ENCODE measurements around the gene RAI1. TPM values are rescaled to one million over a fixed set of nuclear protein-coding genes. Genes with fewer than 3 reads are reported as not detected.
"Not testable (repeated sequence)": the region's sequence is repeated elsewhere in the genome, so short reads cannot be mapped to it uniquely, and the experiment has no call there.

RAI1 gene
- total RNA-seq, 4 donors from 2014 or later, result 17.0 to 36.3 (median 22.3) TPM

- WGBS, 2 donors, result 77 to 81% methylated on average over 7 of the region's 7 CpGs
- peak overlapping the region in 1 of 4 donors; percentile 87 for H3K4me3 ChIP-seq
- no peak for TF ChIP-seq CTCF (IDR thresholded peaks at IDR 0.05)
- no peak for TF ChIP-seq POLR2A (IDR thresholded peaks at IDR 0.05)
- no peaks in the 10 kb centered on the region for H3K36me3 ChIP-seq
- no peak for DNase-seq
- H3K27ac ChIP-seq, result peak overlapping the region; percentile 94 to 98 (median 96)
- peaks cover 42 to 70% (median 44%) of the 10 kb centered on the region in 3 donors for H3K4me1 ChIP-seq
- intact Hi-C loops (cut with DNase I), result loop anchor here (10.0 kb wide), 1 partner anchor 91 kb away; no protein-coding TSS in a partner anchor
- no peaks in the 10 kb centered on the region for H3K27me3 ChIP-seq
- H3K9me3 ChIP-seq, result no peaks in the 10 kb centered on the region
These were observed 2.6 kb downstream of the RAI1 start for GRCh38 chr17:17683710-17684365.

- no peaks in the 10 kb centered on the region for H3K36me3 ChIP-seq
- H3K4me1 ChIP-seq, result peaks cover 42 to 83% (median 48%) of the 10 kb centered on the region in 3 donors
- DNase-seq, result no peak
- TF ChIP-seq CTCF (IDR thresholded peaks at IDR 0.05) (no peak), POLR2A (IDR thresholded peaks at IDR 0.05) (no peak)
- peak overlapping the region in 1 of 4 donors; percentile 36 for H3K4me3 ChIP-seq
- intact Hi-C loops (cut with DNase I), result loop anchor here (10.0 kb wide), 1 partner anchor 90 kb away; no protein-coding TSS in a partner anchor
- WGBS, 2 donors, result 37% methylated on average over 9 of the region's 15 CpGs
- no peaks in the 10 kb centered on the region for H3K9me3 ChIP-seq
- no peaks in the 10 kb centered on the region for H3K27me3 ChIP-seq
- peak overlapping the region; percentile 82 to 96 (median 94) for H3K27ac ChIP-seq
These were observed 3.9 kb downstream of the RAI1 start for GRCh38 chr17:17684906-17685774.

- Histone ChIP-seq H3K27ac (peak overlapping the region; percentile 82 to 96 (median 94)), H3K4me1 (peaks cover 42 to 88% (median 50%) of the 10 kb centered on the region in 3 donors), H3K9me3 (no peaks in the 10 kb centered on the region), H3K27me3 (no peaks in the 10 kb centered on the region), H3K4me3 (peak overlapping the region in 2 of 4 donors; percentile 4 to 36), H3K36me3 (no peaks in the 10 kb centered on the region)
- intact Hi-C loops (cut with DNase I), result loop anchor here (10.0 kb wide), 1 partner anchor 89 kb away; no protein-coding TSS in a partner anchor
- DNase-seq, result no peak
- no peak for TF ChIP-seq CTCF (IDR thresholded peaks at IDR 0.05)
- peak in 1 of 4 donors; percentile 21 for TF ChIP-seq POLR2A (IDR thresholded peaks at IDR 0.05)
- WGBS, 2 donors, result 7 to 9% methylated on average over 7 to 12 of the region's 14 CpGs
These were observed 4.6 kb downstream of the RAI1 start for GRCh38 chr17:17685775-17686291.

- H3K27me3 ChIP-seq, result no peaks in the 10 kb centered on the region
- intact Hi-C loops (cut with DNase I), result loop anchor here (10.0 kb wide), 1 partner anchor 85 kb away; no protein-coding TSS in a partner anchor
- peak overlapping the region in 1 of 4 donors; percentile 98 for H3K27ac ChIP-seq
These were observed 8.1 kb downstream of the RAI1 start for GRCh38 chr17:17689312-17689711.

GRCh38 chr17:17690233-17690632, 9.0 kb downstream of the RAI1 start:
- H3K27ac ChIP-seq, result peak overlapping the region in 2 of 4 donors; percentile 98
- H3K4me3 ChIP-seq; H3K27me3 ChIP-seq; DNase-seq; intact Hi-C loops (cut with DNase I); H3K9me3 ChIP-seq; H3K36me3 ChIP-seq: not testable (repeated sequence)
- peaks cover 57 to 97% (median 66%) of the 10 kb centered on the region in 3 donors for H3K4me1 ChIP-seq
- 60 to 69% methylated on average over 7 of the region's 7 CpGs for whole genome bisulfite sequencing, 2 donors

More at GRCh38 chr17:17689312-17689711, 8.1 kb downstream of the RAI1 start:
- H3K36me3 ChIP-seq, result no peaks in the 10 kb centered on the region
- TF ChIP-seq CTCF (IDR thresholded peaks at IDR 0.05), result no peak
- no peak for TF ChIP-seq POLR2A (IDR thresholded peaks at IDR 0.05)
- no peak overlapping the region for H3K4me3 ChIP-seq
- DNase-seq, result no peak
- WGBS, 2 donors, result 89 to 94% methylated on average over 3 to 4 of the region's 4 CpGs
- peaks cover 58 to 100% (median 73%) of the 10 kb centered on the region in 3 donors for H3K4me1 ChIP-seq
- H3K9me3 ChIP-seq, result no peaks in the 10 kb centered on the region

Measured in esophagus squamous epithelium (tissue), 5 donors.